HEK293 (cell line): ENCODE data around the gene ITPA.

Source experiments
- REST ChIP-seq: fragments of 450-650 bp; formaldehyde crosslinking; IDR thresholded peaks from 2 replicates; pipeline ENCODE4 v1.5.1; 2016; ENCODE audit warnings: missing biosample characterization, missing genetic modification characterization
- ZNF335 ChIP-seq: fragments of 450-650 bp; formaldehyde crosslinking; conservative IDR thresholded peaks from 2 replicates; pipeline ENCODE4 v1.5.1; 2016; ENCODE audit warnings: missing biosample characterization, missing genetic modification characterization
- ZNF529 ChIP-seq: fragments of 450-650 bp; formaldehyde crosslinking; IDR thresholded peaks from 2 replicates; pipeline ENCODE4 v1.5.1; 2017; ENCODE audit warnings: missing genetic modification characterization, missing biosample characterization; ENCODE audit not compliant: insufficient replicate concordance
- ZNF704 ChIP-seq: fragments of 450-650 bp; formaldehyde crosslinking; IDR thresholded peaks from 2 replicates; pipeline ENCODE4 v1.5.1; 2016; ENCODE audit warnings: missing biosample characterization, missing genetic modification characterization

DNA sequence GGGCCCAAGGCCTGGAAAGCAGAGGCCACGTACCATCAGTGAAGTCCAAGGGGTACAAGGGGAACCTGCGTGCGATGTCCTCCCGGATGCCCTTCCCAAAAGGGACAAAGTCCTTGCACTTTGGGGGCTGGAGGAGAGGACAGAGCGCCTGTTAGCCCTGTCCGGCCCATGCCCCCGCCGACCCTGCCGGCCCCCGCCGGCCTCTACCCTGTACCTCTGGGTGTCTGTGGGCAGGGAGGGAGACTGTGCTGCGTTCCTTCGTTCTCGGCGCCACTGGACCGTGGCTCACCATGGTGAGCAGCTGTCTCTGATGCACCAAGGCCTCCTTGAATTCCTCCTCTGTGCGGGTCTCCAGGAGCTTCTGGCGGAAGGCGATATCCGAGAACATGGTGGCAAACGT, 21.8 kb downstream of the ITPA start:
- no peak for TF ChIP-seq REST (tag by site-specific recombination)
- no peak for TF ChIP-seq ZNF529 (tag by site-specific recombination)
- TF ChIP-seq ZNF335 = no peak
- TF ChIP-seq ZNF704 (tag by site-specific recombination) = no peak
